ENCODE data around the gene MAML3.

DNA sequence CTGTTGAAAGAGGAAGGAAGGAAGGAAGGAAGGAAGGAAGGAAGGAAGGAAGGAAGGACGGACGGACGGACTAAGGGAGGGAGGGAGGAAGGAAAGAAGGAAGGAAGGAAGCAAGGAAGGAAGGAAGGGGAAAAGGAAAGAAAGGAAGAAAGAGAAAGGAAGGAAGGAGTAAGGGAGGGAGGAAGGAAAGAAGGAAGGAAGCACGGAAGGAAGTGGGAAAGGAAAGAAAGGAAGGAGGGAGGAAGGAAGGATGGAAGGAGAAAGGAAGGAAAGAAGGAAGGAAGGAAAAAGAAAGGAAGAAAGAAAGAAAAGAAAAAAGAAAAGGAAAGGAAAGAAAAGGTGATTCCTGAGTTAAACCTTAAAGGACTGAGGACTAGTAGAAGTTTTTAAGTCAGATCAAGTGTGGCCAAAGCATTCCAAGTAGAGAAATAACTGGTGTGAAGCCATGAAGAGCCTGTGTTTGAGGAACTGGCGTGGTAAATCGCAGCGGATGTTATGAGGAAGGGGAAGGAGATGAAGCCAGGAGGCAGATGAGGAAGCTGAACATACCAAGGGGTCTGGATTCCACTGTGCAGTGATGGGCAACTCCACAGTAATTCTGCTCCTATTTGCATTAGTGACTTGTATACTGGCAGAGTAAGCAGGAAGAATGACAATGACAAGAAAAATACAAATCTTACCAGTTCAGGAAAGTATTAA lies 324.9 kb downstream of the MAML3 start:
- TF ChIP-seq, protein P1, sequence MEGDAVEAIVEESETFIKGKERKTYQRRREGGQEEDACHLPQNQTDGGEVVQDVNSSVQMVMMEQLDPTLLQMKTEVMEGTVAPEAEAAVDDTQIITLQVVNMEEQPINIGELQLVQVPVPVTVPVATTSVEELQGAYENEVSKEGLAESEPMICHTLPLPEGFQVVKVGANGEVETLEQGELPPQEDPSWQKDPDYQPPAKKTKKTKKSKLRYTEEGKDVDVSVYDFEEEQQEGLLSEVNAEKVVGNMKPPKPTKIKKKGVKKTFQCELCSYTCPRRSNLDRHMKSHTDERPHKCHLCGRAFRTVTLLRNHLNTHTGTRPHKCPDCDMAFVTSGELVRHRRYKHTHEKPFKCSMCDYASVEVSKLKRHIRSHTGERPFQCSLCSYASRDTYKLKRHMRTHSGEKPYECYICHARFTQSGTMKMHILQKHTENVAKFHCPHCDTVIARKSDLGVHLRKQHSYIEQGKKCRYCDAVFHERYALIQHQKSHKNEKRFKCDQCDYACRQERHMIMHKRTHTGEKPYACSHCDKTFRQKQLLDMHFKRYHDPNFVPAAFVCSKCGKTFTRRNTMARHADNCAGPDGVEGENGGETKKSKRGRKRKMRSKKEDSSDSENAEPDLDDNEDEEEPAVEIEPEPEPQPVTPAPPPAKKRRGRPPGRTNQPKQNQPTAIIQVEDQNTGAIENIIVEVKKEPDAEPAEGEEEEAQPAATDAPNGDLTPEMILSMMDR (CRISPR knock-in tag; IDR thresholded peaks at IDR 0.05), result no peak
- TF ChIP-seq, protein P2, sequence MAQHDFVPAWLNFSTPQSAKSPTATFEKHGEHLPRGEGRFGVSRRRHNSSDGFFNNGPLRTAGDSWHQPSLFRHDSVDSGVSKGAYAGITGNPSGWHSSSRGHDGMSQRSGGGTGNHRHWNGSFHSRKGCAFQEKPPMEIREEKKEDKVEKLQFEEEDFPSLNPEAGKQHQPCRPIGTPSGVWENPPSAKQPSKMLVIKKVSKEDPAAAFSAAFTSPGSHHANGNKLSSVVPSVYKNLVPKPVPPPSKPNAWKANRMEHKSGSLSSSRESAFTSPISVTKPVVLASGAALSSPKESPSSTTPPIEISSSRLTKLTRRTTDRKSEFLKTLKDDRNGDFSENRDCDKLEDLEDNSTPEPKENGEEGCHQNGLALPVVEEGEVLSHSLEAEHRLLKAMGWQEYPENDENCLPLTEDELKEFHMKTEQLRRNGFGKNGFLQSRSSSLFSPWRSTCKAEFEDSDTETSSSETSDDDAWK (CRISPR knock-in tag; IDR thresholded peaks at IDR 0.05), result no peak
- TF ChIP-seq MZF1 (CRISPR knock-in tag; IDR thresholded peaks at IDR 0.05; ENCODE audit: borderline replicate concordance), result no peak
- no peak for TF ChIP-seq EZH2 (conservative IDR thresholded peaks at IDR 0.05; ENCODE audit: low read depth, low read length)
- TF ChIP-seq HDAC6 (IDR thresholded peaks at IDR 0.05; ENCODE audit: low read depth, low read length), result no peak
- no peak for TF ChIP-seq KLF6 (CRISPR knock-in tag; IDR thresholded peaks at IDR 0.05)
- TF ChIP-seq, protein P3, sequence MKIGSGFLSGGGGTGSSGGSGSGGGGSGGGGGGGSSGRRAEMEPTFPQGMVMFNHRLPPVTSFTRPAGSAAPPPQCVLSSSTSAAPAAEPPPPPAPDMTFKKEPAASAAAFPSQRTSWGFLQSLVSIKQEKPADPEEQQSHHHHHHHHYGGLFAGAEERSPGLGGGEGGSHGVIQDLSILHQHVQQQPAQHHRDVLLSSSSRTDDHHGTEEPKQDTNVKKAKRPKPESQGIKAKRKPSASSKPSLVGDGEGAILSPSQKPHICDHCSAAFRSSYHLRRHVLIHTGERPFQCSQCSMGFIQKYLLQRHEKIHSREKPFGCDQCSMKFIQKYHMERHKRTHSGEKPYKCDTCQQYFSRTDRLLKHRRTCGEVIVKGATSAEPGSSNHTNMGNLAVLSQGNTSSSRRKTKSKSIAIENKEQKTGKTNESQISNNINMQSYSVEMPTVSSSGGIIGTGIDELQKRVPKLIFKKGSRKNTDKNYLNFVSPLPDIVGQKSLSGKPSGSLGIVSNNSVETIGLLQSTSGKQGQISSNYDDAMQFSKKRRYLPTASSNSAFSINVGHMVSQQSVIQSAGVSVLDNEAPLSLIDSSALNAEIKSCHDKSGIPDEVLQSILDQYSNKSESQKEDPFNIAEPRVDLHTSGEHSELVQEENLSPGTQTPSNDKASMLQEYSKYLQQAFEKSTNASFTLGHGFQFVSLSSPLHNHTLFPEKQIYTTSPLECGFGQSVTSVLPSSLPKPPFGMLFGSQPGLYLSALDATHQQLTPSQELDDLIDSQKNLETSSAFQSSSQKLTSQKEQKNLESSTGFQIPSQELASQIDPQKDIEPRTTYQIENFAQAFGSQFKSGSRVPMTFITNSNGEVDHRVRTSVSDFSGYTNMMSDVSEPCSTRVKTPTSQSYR (CRISPR knock-in tag; IDR thresholded peaks at IDR 0.05; ENCODE audit: borderline replicate concordance), result no peak
- no peak for TF ChIP-seq CREB1 (IDR thresholded peaks at IDR 0.05)
- TF ChIP-seq CREB1 (CRISPR knock-in tag; IDR thresholded peaks at IDR 0.05), result no peak
- TF ChIP-seq ZNF766 (CRISPR knock-in tag; IDR thresholded peaks at IDR 0.05; ENCODE audit: borderline replicate concordance), result no peak
- TF ChIP-seq ZNF776 (CRISPR knock-in tag; IDR thresholded peaks at IDR 0.05), result no peak

Data from HepG2 (cell line).